ENCODE results near the gene ZNF33B.
"Not testable (repeated sequence)": the region's sequence is repeated elsewhere in the genome, so short reads cannot be mapped to it uniquely, and the experiment has no call there.

ZNF33B gene

GRCh38 chr10:42583828-42584227 lies 54.5 kb downstream of the ZNF33B start:
- TF ChIP-seq, protein P1, sequence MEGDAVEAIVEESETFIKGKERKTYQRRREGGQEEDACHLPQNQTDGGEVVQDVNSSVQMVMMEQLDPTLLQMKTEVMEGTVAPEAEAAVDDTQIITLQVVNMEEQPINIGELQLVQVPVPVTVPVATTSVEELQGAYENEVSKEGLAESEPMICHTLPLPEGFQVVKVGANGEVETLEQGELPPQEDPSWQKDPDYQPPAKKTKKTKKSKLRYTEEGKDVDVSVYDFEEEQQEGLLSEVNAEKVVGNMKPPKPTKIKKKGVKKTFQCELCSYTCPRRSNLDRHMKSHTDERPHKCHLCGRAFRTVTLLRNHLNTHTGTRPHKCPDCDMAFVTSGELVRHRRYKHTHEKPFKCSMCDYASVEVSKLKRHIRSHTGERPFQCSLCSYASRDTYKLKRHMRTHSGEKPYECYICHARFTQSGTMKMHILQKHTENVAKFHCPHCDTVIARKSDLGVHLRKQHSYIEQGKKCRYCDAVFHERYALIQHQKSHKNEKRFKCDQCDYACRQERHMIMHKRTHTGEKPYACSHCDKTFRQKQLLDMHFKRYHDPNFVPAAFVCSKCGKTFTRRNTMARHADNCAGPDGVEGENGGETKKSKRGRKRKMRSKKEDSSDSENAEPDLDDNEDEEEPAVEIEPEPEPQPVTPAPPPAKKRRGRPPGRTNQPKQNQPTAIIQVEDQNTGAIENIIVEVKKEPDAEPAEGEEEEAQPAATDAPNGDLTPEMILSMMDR (IDR thresholded peaks at IDR 0.05): no peak
- Histone ChIP-seq H3K4me3 (no peak overlapping the region), H3K27ac (no peak overlapping the region)
- DNase-seq (ENCODE audit: low spot score): no peak

- Histone ChIP-seq H3K27ac (no peak overlapping the region), H3K4me3 (no peak overlapping the region)
- TF ChIP-seq, protein P1 (IDR thresholded peaks at IDR 0.05): no peak
- DNase-seq (ENCODE audit: low spot score): no peak
These were observed 60.4 kb downstream of the ZNF33B start for GRCh38 chr10:42578019-42578418.

GRCh38 chr10:42576338-42576737 lies 62.0 kb downstream of the ZNF33B start:
- TF ChIP-seq, protein P1 (IDR thresholded peaks at IDR 0.05): no peak
- no peak overlapping the region for H3K4me3 ChIP-seq
- no peak overlapping the region for H3K27ac ChIP-seq
- no peak for DNase-seq (ENCODE audit: low spot score)

- DNase-seq (ENCODE audit: low spot score): no peak
- no peak overlapping the region for H3K4me3 ChIP-seq
- no peak overlapping the region for H3K27ac ChIP-seq
- TF ChIP-seq, protein P1 (IDR thresholded peaks at IDR 0.05): no peak
These were observed 64.0 kb downstream of the ZNF33B start for GRCh38 chr10:42574336-42574735.

DNA sequence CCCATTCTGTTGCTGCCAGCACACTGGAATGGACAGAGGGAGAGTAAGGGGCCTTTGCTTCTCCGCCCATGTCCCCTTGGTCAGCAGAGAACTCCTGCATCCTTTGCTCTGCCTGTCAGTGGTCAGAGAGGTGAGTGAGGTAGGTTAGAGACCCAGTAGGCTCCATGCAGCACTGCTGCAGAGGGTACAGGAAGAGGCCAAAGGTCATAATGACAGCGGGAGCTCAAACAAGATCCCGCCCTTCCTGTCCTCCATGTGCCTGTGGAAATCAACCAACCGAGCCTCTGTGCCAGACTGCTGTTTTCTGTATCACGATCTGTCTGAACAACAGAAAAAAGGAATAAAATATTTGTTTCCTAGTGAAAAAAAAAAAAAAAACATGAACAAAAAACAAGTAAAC lies 81.4 kb downstream of the ZNF33B start:
- DNase-seq (ENCODE audit: low spot score): no peak
- TF ChIP-seq, protein P1 (IDR thresholded peaks at IDR 0.05): no peak
- Histone ChIP-seq H3K27ac (no peak overlapping the region), H3K4me3 (no peak overlapping the region)

GRCh38 chr10:42553576-42553975 lies 84.8 kb downstream of the ZNF33B start:
- peak overlapping the region; percentile 96 for H3K4me3 ChIP-seq
- H3K27ac ChIP-seq; DNase-seq (ENCODE audit: low spot score): not testable (repeated sequence)

- TF ChIP-seq, protein P1 (IDR thresholded peaks at IDR 0.05): no peak
- Histone ChIP-seq H3K4me3 (peak overlapping the region; percentile 96), H3K27ac (peak overlapping the region; percentile 31 to 72)
- no peak for DNase-seq (ENCODE audit: low spot score)
These were observed 85.3 kb downstream of the ZNF33B start for GRCh38 chr10:42553064-42553407.
